ENCODE data around the gene BAHCC1.

- TF ChIP-seq, protein P1, sequence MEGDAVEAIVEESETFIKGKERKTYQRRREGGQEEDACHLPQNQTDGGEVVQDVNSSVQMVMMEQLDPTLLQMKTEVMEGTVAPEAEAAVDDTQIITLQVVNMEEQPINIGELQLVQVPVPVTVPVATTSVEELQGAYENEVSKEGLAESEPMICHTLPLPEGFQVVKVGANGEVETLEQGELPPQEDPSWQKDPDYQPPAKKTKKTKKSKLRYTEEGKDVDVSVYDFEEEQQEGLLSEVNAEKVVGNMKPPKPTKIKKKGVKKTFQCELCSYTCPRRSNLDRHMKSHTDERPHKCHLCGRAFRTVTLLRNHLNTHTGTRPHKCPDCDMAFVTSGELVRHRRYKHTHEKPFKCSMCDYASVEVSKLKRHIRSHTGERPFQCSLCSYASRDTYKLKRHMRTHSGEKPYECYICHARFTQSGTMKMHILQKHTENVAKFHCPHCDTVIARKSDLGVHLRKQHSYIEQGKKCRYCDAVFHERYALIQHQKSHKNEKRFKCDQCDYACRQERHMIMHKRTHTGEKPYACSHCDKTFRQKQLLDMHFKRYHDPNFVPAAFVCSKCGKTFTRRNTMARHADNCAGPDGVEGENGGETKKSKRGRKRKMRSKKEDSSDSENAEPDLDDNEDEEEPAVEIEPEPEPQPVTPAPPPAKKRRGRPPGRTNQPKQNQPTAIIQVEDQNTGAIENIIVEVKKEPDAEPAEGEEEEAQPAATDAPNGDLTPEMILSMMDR (conservative IDR thresholded peaks at IDR 0.05; ENCODE audit: low read depth, low read length) = no peak
- TF ChIP-seq EZH2 (IDR thresholded peaks at IDR 0.05; ENCODE audit: borderline replicate concordance, low read depth, low read length, poor library complexity, severe bottlenecking) = no peak
Measured at GRCh38 chr17:81469266-81469665, 74.0 kb downstream of the BAHCC1 start.
